Fibroblast of the aortic adventitia (primary cell): ENCODE data around the gene ADGRG6. TPM values are rescaled to one million over a fixed set of nuclear protein-coding genes. Genes with fewer than 3 reads are reported as not detected.
"Not testable (repeated sequence)": the region's sequence is repeated elsewhere in the genome, so short reads cannot be mapped to it uniquely, and the experiment has no call there.

Experiments
- DNase-seq: peaks from one replicate; pipeline ENCODE4 v3.0.0-alpha.2; 2010; ENCODE audit warnings: low read depth
- H3K4me3 ChIP-seq: 2 replicates; pipeline ENCODE4 v1.5.1; 2011; ENCODE audit warnings: low read depth, mild to moderate bottlenecking, control low read depth, low read length, moderate library complexity
- total RNA-seq: library from RNA; depleted of rRNA; stranded (reverse); fragments of >200 nt; gene quantifications from 2 replicates; pipeline ENCODE4 v1.2.3, GENCODE V29; 2012; ENCODE audit warnings: low replicate concordance
- TF ChIP-seq, protein P1 (sequence below): IDR thresholded peaks from 2 replicates; pipeline ENCODE4 v1.5.1; 2011; ENCODE audit warnings: mild to moderate bottlenecking, low read length, control low read depth, inconsistent platforms; ENCODE audit not compliant: insufficient read depth

The ADGRG6 gene
- total RNA-seq, 1 donor = 1.7 TPM

DNA sequence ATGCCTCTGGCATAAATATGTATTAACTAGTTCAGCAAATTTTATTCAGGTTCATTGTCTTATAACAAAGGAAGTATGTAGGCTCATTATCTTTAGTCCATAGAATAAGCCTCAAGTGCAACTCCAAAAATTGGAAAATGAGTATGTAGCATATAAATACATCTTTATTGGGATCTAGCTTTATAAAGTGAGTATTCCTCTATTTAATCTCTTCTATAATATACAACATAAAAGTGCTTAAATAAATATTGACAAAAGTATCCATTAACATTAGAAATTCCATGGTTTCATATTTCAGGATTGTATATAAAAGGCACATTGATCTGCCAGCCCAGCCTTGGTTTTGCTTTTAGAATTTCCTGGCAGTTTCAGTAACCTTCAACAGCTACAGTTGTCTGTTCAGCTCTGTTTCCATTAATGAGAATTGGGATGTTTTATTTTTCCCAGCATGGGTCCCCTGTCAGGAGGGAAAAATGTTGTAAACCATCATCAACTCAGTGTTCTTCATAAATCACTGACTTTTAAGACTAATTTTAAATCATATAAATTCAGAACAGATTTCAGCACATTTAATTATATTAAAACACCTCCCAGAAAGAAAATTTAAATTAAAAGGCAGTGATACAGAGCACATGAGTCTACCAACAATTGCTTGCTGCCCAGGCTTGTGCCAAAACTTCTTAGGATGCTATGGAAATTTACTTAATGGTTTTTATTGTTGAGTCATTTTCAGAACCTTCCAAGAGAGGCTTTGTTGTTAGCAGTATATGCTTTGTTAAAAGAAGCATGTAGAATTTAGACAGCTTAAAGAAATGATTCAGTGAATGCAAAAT lies 119.7 kb downstream of the ADGRG6 start:
- no peak for DNase-seq
- TF ChIP-seq, protein P1, sequence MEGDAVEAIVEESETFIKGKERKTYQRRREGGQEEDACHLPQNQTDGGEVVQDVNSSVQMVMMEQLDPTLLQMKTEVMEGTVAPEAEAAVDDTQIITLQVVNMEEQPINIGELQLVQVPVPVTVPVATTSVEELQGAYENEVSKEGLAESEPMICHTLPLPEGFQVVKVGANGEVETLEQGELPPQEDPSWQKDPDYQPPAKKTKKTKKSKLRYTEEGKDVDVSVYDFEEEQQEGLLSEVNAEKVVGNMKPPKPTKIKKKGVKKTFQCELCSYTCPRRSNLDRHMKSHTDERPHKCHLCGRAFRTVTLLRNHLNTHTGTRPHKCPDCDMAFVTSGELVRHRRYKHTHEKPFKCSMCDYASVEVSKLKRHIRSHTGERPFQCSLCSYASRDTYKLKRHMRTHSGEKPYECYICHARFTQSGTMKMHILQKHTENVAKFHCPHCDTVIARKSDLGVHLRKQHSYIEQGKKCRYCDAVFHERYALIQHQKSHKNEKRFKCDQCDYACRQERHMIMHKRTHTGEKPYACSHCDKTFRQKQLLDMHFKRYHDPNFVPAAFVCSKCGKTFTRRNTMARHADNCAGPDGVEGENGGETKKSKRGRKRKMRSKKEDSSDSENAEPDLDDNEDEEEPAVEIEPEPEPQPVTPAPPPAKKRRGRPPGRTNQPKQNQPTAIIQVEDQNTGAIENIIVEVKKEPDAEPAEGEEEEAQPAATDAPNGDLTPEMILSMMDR = no peak
- no peak overlapping the region for H3K4me3 ChIP-seq

DNA sequence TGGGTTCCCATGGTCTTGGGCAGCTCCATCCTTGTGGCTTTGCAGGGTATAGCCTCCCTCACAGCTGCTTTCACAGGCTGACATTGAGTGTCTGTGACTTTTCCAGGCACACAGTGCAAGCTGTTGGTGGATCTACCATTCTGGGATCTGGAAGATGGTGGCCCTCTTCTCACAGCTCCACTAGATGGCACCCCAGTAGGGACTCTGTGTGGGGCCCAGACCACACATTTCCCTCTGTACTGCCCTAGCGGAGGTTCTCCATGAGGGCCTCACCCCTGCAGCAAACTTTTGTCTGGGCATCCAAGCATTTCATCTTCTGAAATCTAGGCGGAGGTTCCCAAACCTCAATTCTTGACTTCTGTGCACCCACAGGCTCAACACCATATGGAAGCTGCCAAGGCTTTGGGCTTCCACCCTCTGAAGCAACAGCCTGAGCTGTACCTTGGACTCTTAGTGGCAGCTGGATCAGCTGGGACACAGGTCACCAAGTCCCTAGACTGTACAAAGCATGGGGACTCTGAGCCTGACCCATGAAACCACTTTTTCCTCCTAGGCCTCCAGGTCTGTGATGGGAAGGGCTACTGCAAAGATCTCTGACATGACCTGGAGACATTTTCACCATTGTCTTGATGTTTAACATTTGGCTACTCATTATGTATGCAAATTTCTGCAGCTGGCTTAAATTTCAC lies 124.8 kb downstream of the ADGRG6 start:
- H3K4me3 ChIP-seq, DNase-seq: not testable (repeated sequence)

DNA sequence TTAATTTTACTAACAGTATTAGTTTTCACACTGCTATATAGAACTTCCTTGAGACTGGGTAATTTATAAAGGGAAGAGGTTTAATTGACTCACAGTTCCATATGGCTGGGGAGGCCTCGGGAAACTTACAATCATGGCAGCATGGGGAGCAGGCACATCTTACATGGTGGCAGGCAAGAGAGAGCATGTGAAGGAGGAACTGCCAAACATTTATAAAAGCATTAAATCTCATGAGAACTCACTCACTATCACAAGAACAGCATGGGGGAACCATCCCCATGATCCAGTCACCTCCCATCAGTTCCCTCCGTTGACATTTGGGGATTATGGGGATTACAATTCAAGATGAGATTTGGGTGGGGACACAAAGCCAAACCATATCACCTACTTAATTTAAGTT lies 126.7 kb downstream of the ADGRG6 start:
- not testable (repeated sequence) for H3K4me3 ChIP-seq, DNase-seq

DNA sequence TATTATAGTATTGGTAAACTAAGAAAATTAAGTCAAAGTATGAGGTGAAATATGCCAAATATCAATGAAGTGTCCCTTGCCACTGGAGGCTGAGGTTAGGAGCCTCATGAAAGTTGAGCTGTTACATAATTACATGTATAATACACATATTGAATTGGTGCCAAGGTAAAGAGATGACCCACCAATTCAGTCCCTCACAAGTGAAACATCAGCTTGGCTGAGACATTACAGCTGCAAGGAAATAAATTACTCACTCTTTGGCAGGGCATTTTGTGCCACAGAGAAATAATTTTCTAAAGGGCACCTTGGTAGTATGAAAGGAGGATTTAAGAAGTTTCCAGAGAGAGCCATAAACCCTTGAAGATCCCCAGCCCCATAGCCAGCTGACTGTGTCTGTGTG lies 127.4 kb downstream of the ADGRG6 start:
- DNase-seq = no peak
- TF ChIP-seq, protein P1 = no peak
- H3K4me3 ChIP-seq = no peak overlapping the region

DNA sequence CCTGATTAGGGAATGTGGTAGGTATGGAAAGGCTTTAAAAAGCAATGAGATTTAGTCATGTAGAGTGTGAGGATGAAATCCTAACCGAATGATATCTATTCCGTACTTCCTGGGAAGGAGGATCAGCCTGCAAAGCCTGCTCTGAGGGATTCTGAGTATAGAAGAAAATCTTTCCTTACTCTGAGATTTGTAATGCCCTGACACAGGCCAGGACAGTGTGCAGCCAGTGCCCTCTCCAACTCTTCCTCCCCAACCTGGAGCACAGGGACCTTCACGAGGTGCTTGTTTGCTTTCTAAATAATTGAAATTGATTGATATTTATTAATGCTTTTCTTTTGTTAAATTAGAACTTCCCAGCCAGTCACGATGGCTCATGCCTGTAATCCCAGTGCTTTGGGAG lies 131.6 kb downstream of the ADGRG6 start:
- DNase-seq = no peak
- TF ChIP-seq, protein P1 = no peak
- no peak overlapping the region for H3K4me3 ChIP-seq

DNA sequence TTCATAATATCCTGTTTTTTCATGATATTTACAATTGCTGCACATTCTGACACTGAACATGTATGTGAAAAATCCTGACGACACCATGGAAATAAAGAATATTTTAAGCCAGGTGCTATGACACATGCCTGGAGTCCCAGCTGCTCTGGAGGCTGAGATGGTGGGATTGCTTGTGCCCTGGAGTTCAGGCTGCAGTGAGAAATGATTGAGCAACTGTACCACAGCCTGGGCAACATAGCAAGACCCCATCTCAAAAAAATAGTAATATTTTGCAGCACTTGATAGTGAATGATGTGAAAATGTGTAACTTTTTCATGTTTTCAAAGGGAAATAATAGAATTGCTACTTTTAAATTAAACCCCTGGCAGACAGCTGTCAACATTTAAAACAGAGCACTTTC lies 137.1 kb downstream of the ADGRG6 start:
- H3K4me3 ChIP-seq = no peak overlapping the region
- DNase-seq = no peak
- TF ChIP-seq, protein P1 = no peak

DNA sequence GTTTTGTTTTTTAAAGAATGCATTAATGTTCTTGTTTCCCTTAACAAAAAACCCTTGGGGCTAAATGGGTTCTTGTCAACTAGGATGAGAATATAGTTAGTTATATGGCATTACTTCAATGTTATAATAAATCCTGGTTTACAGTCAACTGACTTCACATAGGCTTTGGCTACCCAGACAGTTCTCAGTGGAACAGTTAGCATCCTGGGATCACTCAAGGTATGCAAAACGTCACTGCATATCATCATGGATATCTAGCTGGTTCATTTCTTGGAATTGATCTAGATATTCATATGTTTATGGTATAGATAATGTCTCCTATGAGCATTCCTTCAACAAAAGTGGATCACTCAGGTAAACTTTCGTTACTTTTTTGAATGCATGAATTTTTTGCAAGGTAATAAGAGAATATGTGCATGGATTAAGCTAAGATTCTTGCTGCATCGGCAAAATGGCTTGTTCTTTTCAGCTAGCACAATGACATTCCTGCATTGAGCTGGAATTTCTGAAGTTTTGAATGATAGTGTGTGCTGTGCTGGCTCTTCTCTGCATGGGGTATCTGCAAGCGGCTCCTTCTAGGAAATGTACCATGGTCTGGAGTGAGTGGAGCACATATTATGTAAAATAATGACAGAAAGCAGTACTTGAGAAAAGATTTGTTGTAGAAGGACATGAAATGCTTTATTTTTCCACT lies 138.9 kb downstream of the ADGRG6 start:
- DNase-seq = no peak
- H3K4me3 ChIP-seq = no peak overlapping the region
- TF ChIP-seq, protein P1 = no peak
